Activated B cell treated with CpG ODN at 0.5 μM for 24 hours (primary cell): ENCODE data around the gene PIK3C2G. TPM values are rescaled to one million over a fixed set of nuclear protein-coding genes. Genes with fewer than 3 reads are reported as not detected.

ENCODE experiments used
- ATAC-seq: fragments of 200-7000 bp; cut with Tn5 transposase; one replicate; pipeline ENCODE4 v1.10.0; 2021; ENCODE audit warnings: low read depth, mild to moderate bottlenecking, moderate library complexity
- CTCF ChIA-PET: fragments of 350-600 bp; sonication (Branson Sonifier 250); formaldehyde crosslinking; loops from one replicate; lab custom pipeline; 2021; ENCODE audit warnings: antibody characterized with exemption; lab: Charles Lee
- POLR2A ChIA-PET: fragments of 350-600 bp; sonication (Branson Sonifier 250); formaldehyde crosslinking; loops from one replicate; lab custom pipeline; 2021; ENCODE audit warnings: antibody characterized with exemption; lab: Charles Lee
- DNase-seq: peaks from one replicate; pipeline ENCODE4 v3.0.0; 2022
- H3K27ac Mint-ChIP-seq: one replicate; pipeline ENCODE4 v1.8.0; 2020; ENCODE audit warnings: mixed read lengths
- H3K27me3 Mint-ChIP-seq: one replicate; pipeline ENCODE4 v1.8.0; 2021; ENCODE audit warnings: mixed read lengths
- H3K36me3 Mint-ChIP-seq: one replicate; pipeline ENCODE4 v1.8.0; 2021; ENCODE audit warnings: low read depth, mixed read lengths
- H3K4me1 Mint-ChIP-seq: one replicate; pipeline ENCODE4 v1.8.0; 2021; ENCODE audit warnings: mixed read lengths
- H3K4me3 Mint-ChIP-seq: one replicate; pipeline ENCODE4 v1.8.0; 2020; ENCODE audit warnings: mild to moderate bottlenecking, mixed read lengths
- H3K9me3 Mint-ChIP-seq: one replicate; pipeline ENCODE4 v1.8.0; 2020; ENCODE audit warnings: mixed read lengths
- CTCF ChIP-seq: fragments of 200-600 bp; IDR thresholded peaks from one replicate; pipeline ENCODE4 v1.8.0; 2022; ENCODE audit warnings: antibody characterized with exemption, mild to moderate bottlenecking
- intact Hi-C: fragments of 100-400 bp; cut with micrococcal nuclease; formaldehyde crosslinking; loops from one replicate; pipeline ENCODE4 v1.15.1; 2024
- total RNA-seq: library from RNA; stranded (reverse); gene quantifications from 2 replicates; pipeline ENCODE4 v1.2.3, GENCODE V29; 2022

PIK3C2G gene
- total RNA-seq, 1 donor from 2014 or later: not detected

- Mint-ChIP-seq H3K27ac (no peak overlapping the region), H3K4me3 (no peak overlapping the region), H3K4me1 (no peaks in the 10 kb centered on the region), H3K9me3 (peaks cover 2% of the 10 kb centered on the region), H3K27me3 (no peaks in the 10 kb centered on the region), H3K36me3 (no peaks in the 10 kb centered on the region)
- ChIA-PET POLR2A (no interaction called here), CTCF (no interaction called here)
- DNase-seq: no peak
- TF ChIP-seq CTCF: no peak
- no peak for ATAC-seq
- intact Hi-C loops: no loop called here
Measured at GRCh38 chr12:18676141-18676540, 414.8 kb downstream of the PIK3C2G start.

GRCh38 chr12:18676996-18677588, 415.8 kb downstream of the PIK3C2G start:
- Mint-ChIP-seq H3K9me3 (peaks cover 2% of the 10 kb centered on the region), H3K4me1 (no peaks in the 10 kb centered on the region), H3K27ac (no peak overlapping the region), H3K36me3 (no peaks in the 10 kb centered on the region), H3K27me3 (no peaks in the 10 kb centered on the region), H3K4me3 (no peak overlapping the region)
- intact Hi-C loops: no loop called here
- ATAC-seq: no peak
- CTCF ChIA-PET: no interaction called here
- no peak for DNase-seq
- no peak for TF ChIP-seq CTCF
- POLR2A ChIA-PET: no interaction called here

GRCh38 chr12:18681818-18682217, 420.5 kb downstream of the PIK3C2G start:
- Mint-ChIP-seq H3K4me1 (no peaks in the 10 kb centered on the region), H3K36me3 (no peaks in the 10 kb centered on the region), H3K27me3 (no peaks in the 10 kb centered on the region), H3K4me3 (no peak overlapping the region), H3K27ac (no peak overlapping the region), H3K9me3 (peaks cover 3% of the 10 kb centered on the region)
- TF ChIP-seq CTCF: no peak
- ChIA-PET CTCF (no interaction called here), POLR2A (no interaction called here)
- DNase-seq: no peak
- no peak for ATAC-seq
- intact Hi-C loops: no loop called here

- Mint-ChIP-seq H3K27me3 (no peaks in the 10 kb centered on the region), H3K27ac (no peak overlapping the region), H3K9me3 (peaks cover 3% of the 10 kb centered on the region), H3K4me1 (no peaks in the 10 kb centered on the region), H3K4me3 (no peak overlapping the region), H3K36me3 (no peaks in the 10 kb centered on the region)
- DNase-seq (no peak), ATAC-seq (no peak)
- no peak for TF ChIP-seq CTCF
- ChIA-PET CTCF (no interaction called here), POLR2A (no interaction called here)
- intact Hi-C loops: no loop called here
Measured at GRCh38 chr12:18683327-18684013, 422.2 kb downstream of the PIK3C2G start.

GRCh38 chr12:18684430-18684829, 423.1 kb downstream of the PIK3C2G start:
- no peaks in the 10 kb centered on the region for H3K4me1 Mint-ChIP-seq
- no peaks in the 10 kb centered on the region for H3K27me3 Mint-ChIP-seq
- peaks cover 3% of the 10 kb centered on the region for H3K9me3 Mint-ChIP-seq
- intact Hi-C loops: no loop called here
- ATAC-seq: no peak
- ChIA-PET CTCF (no interaction called here), POLR2A (no interaction called here)
- TF ChIP-seq CTCF: no peak
- no peaks in the 10 kb centered on the region for H3K36me3 Mint-ChIP-seq
- no peak overlapping the region for H3K4me3 Mint-ChIP-seq
- H3K27ac Mint-ChIP-seq: no peak overlapping the region
- no peak for DNase-seq
